Mesenchymal stem cell (in vitro differentiated cells and primary cell): ENCODE measurements around the gene OMD.

ENCODE experiments used
- DNase-seq: peaks from one replicate; pipeline ENCODE4 v3.0.0-alpha.2; 2013
- H2AFZ ChIP-seq: one replicate; pipeline ENCODE4 v1.6.1; 2013; ENCODE audit warnings: low read depth, mild to moderate bottlenecking, control low read depth, inconsistent platforms, low read length, moderate library complexity
- H2AK5ac ChIP-seq: 2 replicates; pipeline ENCODE4 v1.6.1; 2013; ENCODE audit warnings: low read length, moderate library complexity, mild to moderate bottlenecking, inconsistent platforms; ENCODE audit not compliant: severe bottlenecking
- H2BK120ac ChIP-seq: one replicate; pipeline ENCODE4 v1.6.1; 2013; ENCODE audit warnings: low read depth, mild to moderate bottlenecking, inconsistent platforms, low read length, moderate library complexity
- H2BK12ac ChIP-seq, 2 experiments: one replicate each; pipeline ENCODE4 v1.6.1; 2013; ENCODE audit warnings: inconsistent platforms in 2 of 2, low read length in 2 of 2, mild to moderate bottlenecking in 2 of 2, moderate library complexity in 2 of 2, control low read depth in 1 of 2
- H2BK15ac ChIP-seq: one replicate; pipeline ENCODE4 v1.6.1; 2013; ENCODE audit warnings: mild to moderate bottlenecking, low read depth, inconsistent platforms; ENCODE audit not compliant: poor library complexity, severe bottlenecking
- H2BK5ac ChIP-seq: 2 replicates; pipeline ENCODE4 v1.6.1; 2013; ENCODE audit warnings: low read depth, mild to moderate bottlenecking, low read length, control low read depth, inconsistent platforms; ENCODE audit not compliant: poor library complexity, severe bottlenecking
- H3K14ac ChIP-seq, 2 experiments: one replicate each; pipeline ENCODE4 v1.6.1; 2013; ENCODE audit warnings: inconsistent platforms in 2 of 2, low read length in 2 of 2, control low read depth in 1 of 2, mild to moderate bottlenecking in 1 of 2, moderate library complexity in 1 of 2
- H3K18ac ChIP-seq, 2 experiments: one replicate each; pipeline ENCODE4 v1.6.1; 2013; ENCODE audit warnings: inconsistent platforms in 2 of 2, low read length in 2 of 2, control low read depth in 1 of 2, low read depth in 1 of 2, mild to moderate bottlenecking in 1 of 2
- H3K23ac ChIP-seq, 2 experiments: one replicate each; pipeline ENCODE4 v1.6.1; 2013; ENCODE audit warnings: inconsistent platforms in 2 of 2, low read length in 2 of 2, mild to moderate bottlenecking in 2 of 2, moderate library complexity in 2 of 2, control low read depth in 1 of 2
- H3K27ac ChIP-seq: 2 replicates; pipeline ENCODE4 v1.5.1; 2013; ENCODE audit warnings: mild to moderate bottlenecking, moderate library complexity, low read length, control low read depth, inconsistent platforms; ENCODE audit not compliant: poor library complexity, severe bottlenecking
- H3K27me3 ChIP-seq, 2 experiments: 2 replicates each; pipeline versions ENCODE4 v1.6.1 to v1.7.0; 2013; ENCODE audit warnings: low read length in 2 of 2, mild to moderate bottlenecking in 2 of 2, moderate library complexity in 2 of 2, control low read depth in 1 of 2, inconsistent platforms in 1 of 2; ENCODE audit not compliant: control insufficient read depth in 1 of 2, insufficient read depth in 1 of 2
- H3K36me3 ChIP-seq, 2 experiments: 2 replicates each; pipeline versions ENCODE4 v1.6.1 to v1.7.0; 2013; ENCODE audit warnings: low read length in 2 of 2, control low read depth in 1 of 2, inconsistent platforms in 1 of 2, low read depth in 1 of 2, mild to moderate bottlenecking in 1 of 2; ENCODE audit not compliant: insufficient read depth in 2 of 2, control insufficient read depth in 1 of 2
- H3K4ac ChIP-seq, 2 experiments: one replicate each; pipeline ENCODE4 v1.6.1; 2013; ENCODE audit warnings: inconsistent platforms in 2 of 2, low read length in 2 of 2, mild to moderate bottlenecking in 2 of 2, moderate library complexity in 2 of 2, control low read depth in 1 of 2, low read depth in 1 of 2
- H3K4me1 ChIP-seq: 2 replicates; pipeline ENCODE4 v1.6.1; 2013; ENCODE audit warnings: low read depth, low read length, control low read depth; ENCODE audit not compliant: control insufficient read depth, insufficient read depth
- H3K4me2 ChIP-seq: 2 replicates; pipeline ENCODE4 v1.6.1; 2013; ENCODE audit warnings: low read length, mild to moderate bottlenecking, inconsistent platforms; ENCODE audit not compliant: poor library complexity, severe bottlenecking
- H3K4me3 ChIP-seq, 2 experiments: 2 replicates each; pipeline versions ENCODE4 v1.5.1 to v1.7.0; 2013; ENCODE audit warnings: low read length in 2 of 2, mild to moderate bottlenecking in 2 of 2, control low read depth in 1 of 2, low read depth in 1 of 2; ENCODE audit not compliant: insufficient read depth in 1 of 2
- H3K79me1 ChIP-seq: replicated peaks from 2 replicates; pipeline ENCODE4 v1.6.1; 2013; ENCODE audit warnings: mild to moderate bottlenecking, control low read depth, low read length, inconsistent platforms; ENCODE audit not compliant: poor library complexity, severe bottlenecking
- H3K9ac ChIP-seq: 2 replicates; pipeline ENCODE4 v1.7.0; 2013; ENCODE audit warnings: mild to moderate bottlenecking, low read length, moderate library complexity
- H3K9me3 ChIP-seq: 2 replicates; pipeline ENCODE4 v1.7.0; 2013; ENCODE audit warnings: mild to moderate bottlenecking, low read length; ENCODE audit not compliant: control insufficient read depth
- H4K8ac ChIP-seq: one replicate; pipeline ENCODE4 v1.6.1; 2013; ENCODE audit warnings: inconsistent platforms, mild to moderate bottlenecking, low read length, moderate library complexity
- H4K91ac ChIP-seq: one replicate; pipeline ENCODE4 v1.6.1; 2013; ENCODE audit warnings: mild to moderate bottlenecking, low read length, inconsistent platforms
- WGBS: methylation state at CpG from one replicate; pipeline ENCODE4 v1.1.7; 2013; ENCODE audit warnings: mixed read lengths; 5-methylcytosine and 5-hydroxymethylcytosine counted together

OMD gene

DNA sequence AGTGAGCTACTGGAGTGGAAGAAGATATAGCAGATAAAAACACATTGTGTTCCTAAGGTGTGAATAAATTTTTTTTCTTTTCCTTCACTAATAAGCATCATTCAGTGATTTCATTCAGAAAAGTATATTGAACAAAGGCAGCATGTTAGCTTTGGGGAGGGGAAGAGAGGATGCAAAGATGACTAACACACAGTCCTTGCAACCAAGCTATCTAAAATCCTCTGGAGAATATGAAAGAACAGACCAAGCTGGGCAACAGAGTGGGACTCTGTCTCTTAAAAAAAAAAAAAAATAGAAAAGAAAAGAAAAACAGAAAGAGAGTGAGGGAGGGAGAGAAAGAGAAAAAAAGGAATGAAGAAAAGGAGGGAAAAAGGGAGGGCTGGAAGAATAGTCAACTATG is 22.3 kb upstream of the OMD start:
- no peaks in the 10 kb centered on the region for H3K27me3 ChIP-seq
- DNase-seq, result no peak
- no peaks in the 10 kb centered on the region for H3K36me3 ChIP-seq
- H3K14ac ChIP-seq, result no peak overlapping the region
- no peak overlapping the region for H3K23ac ChIP-seq
- no peak overlapping the region for H3K27ac ChIP-seq
- H3K9me3 ChIP-seq, result no peaks in the 10 kb centered on the region
- H2BK5ac ChIP-seq, result no peak overlapping the region
- no peak overlapping the region for H4K91ac ChIP-seq
- H3K9ac ChIP-seq, result peak overlapping the region; percentile 21
- no peak overlapping the region for H2BK12ac ChIP-seq
- H4K8ac ChIP-seq, result no peak overlapping the region
- H3K79me1 ChIP-seq, result peaks cover 1% of the 10 kb centered on the region
- no peak overlapping the region for H2AK5ac ChIP-seq
- no peak overlapping the region for H3K4me3 ChIP-seq
- no peak overlapping the region for H3K4ac ChIP-seq
- H3K18ac ChIP-seq, result no peak overlapping the region
- no peak overlapping the region for H2BK120ac ChIP-seq
- H2BK15ac ChIP-seq, result no peak overlapping the region
- no peak overlapping the region for H3K4me2 ChIP-seq
- H2AFZ ChIP-seq, result no peak overlapping the region
- no peaks in the 10 kb centered on the region for H3K4me1 ChIP-seq

DNA sequence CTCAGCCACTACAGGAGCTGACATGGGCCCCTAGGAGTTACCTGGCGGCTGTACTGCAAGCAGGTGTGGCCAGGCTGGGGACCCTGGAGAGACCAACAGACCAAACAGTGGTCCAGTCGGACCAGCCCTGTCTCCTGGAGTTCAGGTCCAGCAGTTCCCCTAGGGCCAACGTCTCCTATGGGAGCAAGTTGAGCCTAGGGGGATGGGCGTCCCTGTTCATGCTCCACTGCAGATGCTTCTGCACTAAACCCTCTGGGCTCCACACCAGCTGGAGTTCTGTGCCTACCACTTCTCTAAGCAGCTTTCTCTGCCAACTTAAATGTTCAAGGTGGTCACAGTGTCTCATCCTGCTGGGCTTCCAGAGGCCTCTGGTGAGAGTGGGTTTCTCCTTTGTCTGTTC is 20.6 kb upstream of the OMD start:
- Histone ChIP-seq H3K4me3 (no peak overlapping the region), H4K8ac (no peak overlapping the region), H3K9me3 (no peaks in the 10 kb centered on the region), H3K9ac (no peak overlapping the region), H3K4me1 (no peaks in the 10 kb centered on the region), H3K36me3 (no peaks in the 10 kb centered on the region), H2BK5ac (no peak overlapping the region), H3K79me1 (peaks cover 1% of the 10 kb centered on the region), H2BK12ac (no peak overlapping the region), H2BK120ac (no peak overlapping the region), H2BK15ac (no peak overlapping the region), H3K27ac (no peak overlapping the region), H4K91ac (peak overlapping the region; percentile 61), H3K23ac (no peak overlapping the region), H2AFZ (no peak overlapping the region), H3K18ac (no peak overlapping the region), H3K14ac (no peak overlapping the region), H2AK5ac (no peak overlapping the region), H3K4ac (no peak overlapping the region), H3K27me3 (no peaks in the 10 kb centered on the region), H3K4me2 (no peak overlapping the region)
- no peak for DNase-seq
- 92% methylated on average over 4 of the region's 4 CpGs for WGBS

- Histone ChIP-seq H3K36me3 (no peaks in the 10 kb centered on the region), H3K9ac (no peak overlapping the region), H2AK5ac (no peak overlapping the region), H3K4me3 (no peak overlapping the region), H3K4me1 (no peaks in the 10 kb centered on the region), H2AFZ (no peak overlapping the region), H4K91ac (no peak overlapping the region), H4K8ac (no peak overlapping the region), H2BK12ac (no peak overlapping the region), H3K14ac (no peak overlapping the region), H2BK120ac (no peak overlapping the region), H2BK15ac (no peak overlapping the region), H2BK5ac (no peak overlapping the region), H3K23ac (no peak overlapping the region), H3K4ac (no peak overlapping the region), H3K27ac (no peak overlapping the region), H3K27me3 (no peaks in the 10 kb centered on the region), H3K18ac (no peak overlapping the region), H3K4me2 (no peak overlapping the region), H3K9me3 (no peaks in the 10 kb centered on the region), H3K79me1 (no peaks in the 10 kb centered on the region)
- 90% methylated on average over 3 of the region's 6 CpGs for WGBS
- no peak for DNase-seq
These were observed 16.4 kb upstream of the OMD start for GRCh38 chr9:92440751-92441046.

GRCh38 chr9:92439921-92440750 is 15.9 kb upstream of the OMD start:
- WGBS, result 77% methylated on average over 5 of the region's 5 CpGs
- H3K79me1 ChIP-seq, result no peaks in the 10 kb centered on the region
- H3K4me3 ChIP-seq, result no peak overlapping the region
- H3K23ac ChIP-seq, result no peak overlapping the region
- no peak overlapping the region for H4K8ac ChIP-seq
- H3K4me1 ChIP-seq, result no peaks in the 10 kb centered on the region
- DNase-seq, result peak; percentile 35
- no peaks in the 10 kb centered on the region for H3K27me3 ChIP-seq
- peak overlapping the region; percentile 69 for H3K9ac ChIP-seq
- no peak overlapping the region for H3K4ac ChIP-seq
- no peak overlapping the region for H2BK15ac ChIP-seq
- H3K9me3 ChIP-seq, result no peaks in the 10 kb centered on the region
- H3K27ac ChIP-seq, result no peak overlapping the region
- no peak overlapping the region for H2AK5ac ChIP-seq
- H3K18ac ChIP-seq, result no peak overlapping the region
- H2BK120ac ChIP-seq, result no peak overlapping the region
- no peak overlapping the region for H3K14ac ChIP-seq
- H2AFZ ChIP-seq, result no peak overlapping the region
- no peaks in the 10 kb centered on the region for H3K36me3 ChIP-seq
- no peak overlapping the region for H2BK12ac ChIP-seq
- H4K91ac ChIP-seq, result no peak overlapping the region
- no peak overlapping the region for H3K4me2 ChIP-seq
- H2BK5ac ChIP-seq, result no peak overlapping the region
